ENCODE results near the gene NBAS.

DNA sequence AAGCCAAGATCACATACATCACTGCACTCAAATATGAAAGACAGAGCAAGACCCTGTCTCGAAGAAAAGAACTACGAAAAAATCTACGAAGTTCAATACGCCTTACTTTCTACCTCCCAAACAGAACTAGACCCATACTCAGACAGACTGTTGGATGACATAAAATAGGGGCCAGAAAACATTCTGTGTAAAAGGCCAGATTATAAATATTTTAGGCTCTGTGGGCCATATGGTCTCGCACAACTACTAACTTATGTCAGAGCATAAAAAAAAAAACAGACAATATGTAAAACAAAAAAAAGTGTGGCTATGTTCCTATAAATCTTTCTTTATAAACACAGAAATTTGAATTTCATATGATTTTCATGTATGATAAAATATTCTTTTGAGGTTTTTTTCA is 40.8 kb downstream of the NBAS start:
- TF ChIP-seq, protein P1, sequence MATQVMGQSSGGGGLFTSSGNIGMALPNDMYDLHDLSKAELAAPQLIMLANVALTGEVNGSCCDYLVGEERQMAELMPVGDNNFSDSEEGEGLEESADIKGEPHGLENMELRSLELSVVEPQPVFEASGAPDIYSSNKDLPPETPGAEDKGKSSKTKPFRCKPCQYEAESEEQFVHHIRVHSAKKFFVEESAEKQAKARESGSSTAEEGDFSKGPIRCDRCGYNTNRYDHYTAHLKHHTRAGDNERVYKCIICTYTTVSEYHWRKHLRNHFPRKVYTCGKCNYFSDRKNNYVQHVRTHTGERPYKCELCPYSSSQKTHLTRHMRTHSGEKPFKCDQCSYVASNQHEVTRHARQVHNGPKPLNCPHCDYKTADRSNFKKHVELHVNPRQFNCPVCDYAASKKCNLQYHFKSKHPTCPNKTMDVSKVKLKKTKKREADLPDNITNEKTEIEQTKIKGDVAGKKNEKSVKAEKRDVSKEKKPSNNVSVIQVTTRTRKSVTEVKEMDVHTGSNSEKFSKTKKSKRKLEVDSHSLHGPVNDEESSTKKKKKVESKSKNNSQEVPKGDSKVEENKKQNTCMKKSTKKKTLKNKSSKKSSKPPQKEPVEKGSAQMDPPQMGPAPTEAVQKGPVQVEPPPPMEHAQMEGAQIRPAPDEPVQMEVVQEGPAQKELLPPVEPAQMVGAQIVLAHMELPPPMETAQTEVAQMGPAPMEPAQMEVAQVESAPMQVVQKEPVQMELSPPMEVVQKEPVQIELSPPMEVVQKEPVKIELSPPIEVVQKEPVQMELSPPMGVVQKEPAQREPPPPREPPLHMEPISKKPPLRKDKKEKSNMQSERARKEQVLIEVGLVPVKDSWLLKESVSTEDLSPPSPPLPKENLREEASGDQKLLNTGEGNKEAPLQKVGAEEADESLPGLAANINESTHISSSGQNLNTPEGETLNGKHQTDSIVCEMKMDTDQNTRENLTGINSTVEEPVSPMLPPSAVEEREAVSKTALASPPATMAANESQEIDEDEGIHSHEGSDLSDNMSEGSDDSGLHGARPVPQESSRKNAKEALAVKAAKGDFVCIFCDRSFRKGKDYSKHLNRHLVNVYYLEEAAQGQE (IDR thresholded peaks at IDR 0.05; ENCODE audit: insufficient read depth in 1 of 2, low read depth in 2 of 2, low read length in 2 of 2), result no peak
- TF ChIP-seq SIN3A (IDR thresholded peaks at IDR 0.05; ENCODE audit: borderline replicate concordance, insufficient read depth, low read length), result no peak
- no peak for TF ChIP-seq POLR2AphosphoS5 (IDR thresholded peaks at IDR 0.05; ENCODE audit: low read depth, low read length)
- TF ChIP-seq TAF1 (IDR thresholded peaks at IDR 0.05; ENCODE audit: borderline replicate concordance, insufficient read depth, low read length), result no peak

All from PFSK-1 (cell line).